ENCODE measurements around the gene TSPAN9.

DNA sequence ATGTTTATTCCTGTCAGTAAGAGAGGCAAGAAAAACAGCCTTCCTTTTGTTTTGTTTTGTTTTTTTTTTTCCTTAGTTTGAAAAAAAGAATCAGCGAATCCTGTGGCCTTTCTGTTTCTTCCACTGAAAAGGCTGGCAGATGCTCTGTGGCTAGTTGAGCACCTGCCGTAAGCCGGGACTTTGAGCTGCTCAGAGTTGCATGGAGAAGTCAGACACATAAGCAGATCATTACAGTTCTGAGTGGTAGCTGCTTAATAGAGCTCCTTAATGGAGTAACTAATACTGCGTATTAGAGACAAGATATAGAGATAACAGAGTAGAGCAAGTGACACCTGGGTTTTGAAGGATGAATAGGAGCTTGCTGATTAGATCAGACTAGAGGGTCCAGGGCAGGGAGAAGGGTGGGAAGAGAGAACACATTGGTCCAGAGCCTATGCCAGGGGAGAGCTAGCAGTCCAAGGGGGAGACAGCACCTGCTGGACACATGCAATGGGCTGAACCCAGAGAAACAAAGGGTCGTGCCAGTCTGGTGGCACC lies 129.4 kb downstream of the TSPAN9 start:
- TF ChIP-seq, protein P1, sequence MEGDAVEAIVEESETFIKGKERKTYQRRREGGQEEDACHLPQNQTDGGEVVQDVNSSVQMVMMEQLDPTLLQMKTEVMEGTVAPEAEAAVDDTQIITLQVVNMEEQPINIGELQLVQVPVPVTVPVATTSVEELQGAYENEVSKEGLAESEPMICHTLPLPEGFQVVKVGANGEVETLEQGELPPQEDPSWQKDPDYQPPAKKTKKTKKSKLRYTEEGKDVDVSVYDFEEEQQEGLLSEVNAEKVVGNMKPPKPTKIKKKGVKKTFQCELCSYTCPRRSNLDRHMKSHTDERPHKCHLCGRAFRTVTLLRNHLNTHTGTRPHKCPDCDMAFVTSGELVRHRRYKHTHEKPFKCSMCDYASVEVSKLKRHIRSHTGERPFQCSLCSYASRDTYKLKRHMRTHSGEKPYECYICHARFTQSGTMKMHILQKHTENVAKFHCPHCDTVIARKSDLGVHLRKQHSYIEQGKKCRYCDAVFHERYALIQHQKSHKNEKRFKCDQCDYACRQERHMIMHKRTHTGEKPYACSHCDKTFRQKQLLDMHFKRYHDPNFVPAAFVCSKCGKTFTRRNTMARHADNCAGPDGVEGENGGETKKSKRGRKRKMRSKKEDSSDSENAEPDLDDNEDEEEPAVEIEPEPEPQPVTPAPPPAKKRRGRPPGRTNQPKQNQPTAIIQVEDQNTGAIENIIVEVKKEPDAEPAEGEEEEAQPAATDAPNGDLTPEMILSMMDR (conservative IDR thresholded peaks at IDR 0.05): no peak
- no peak for TF ChIP-seq EZH2 (IDR thresholded peaks at IDR 0.05; ENCODE audit: low read depth)
